Gastroesophageal sphincter (tissue), 4 donors: ENCODE measurements around the gene BPIFA1. TPM values are rescaled to one million over a fixed set of nuclear protein-coding genes. Genes with fewer than 3 reads are reported as not detected.

Experiments
- ATAC-seq: fragments of 150-250 bp; one replicate; pipeline ENCODE4 v1.9.1; 2016; ENCODE audit warnings: mild to moderate bottlenecking, moderate library complexity
- H3K27ac ChIP-seq, 4 donors: fragments of 200-600 bp; sonication (generic) in 3 of 4; 1 replicate in 3 of 4; 2 replicates in 1 of 4; pipeline ENCODE4 v1.5.1; 2016 to 2019
- H3K27me3 ChIP-seq: fragments of 200-600 bp; sonication (generic); one replicate; pipeline ENCODE4 v1.5.1; 2019
- H3K36me3 ChIP-seq, 2 donors: fragments of 200-600 bp; sonication (generic); one replicate each; pipeline ENCODE4 v1.5.1; 2019; ENCODE audit warnings: control low read depth in 1 of 2
- H3K4me1 ChIP-seq, 3 donors: fragments of 200-600 bp; sonication (generic); 1 replicate in 2 of 3; 2 replicates in 1 of 3; pipeline ENCODE4 v1.5.1; 2016 to 2019; ENCODE audit warnings: control low read depth in 2 of 3
- H3K4me3 ChIP-seq, 2 donors: fragments of 200-600 bp; sonication (generic); one replicate each; pipeline ENCODE4 v1.5.1; 2019; ENCODE audit warnings: mild to moderate bottlenecking in 1 of 2, moderate library complexity in 1 of 2
- H3K9me3 ChIP-seq, 3 donors: fragments of 200-600 bp; sonication (generic); one replicate each; pipeline ENCODE4 v1.5.1; 2017 to 2019; ENCODE audit warnings: control low read depth in 2 of 3
- CTCF ChIP-seq, 4 experiments: fragments of 200-600 bp in 2 of 4; fragments of 450-650 bp in 2 of 4; sonication (generic) in 1 of 4; IDR thresholded peaks; one replicate each; pipeline ENCODE4 v1.5.1; 2017 to 2019; ENCODE audit warnings: antibody characterized with exemption in 4 of 4, mild to moderate bottlenecking in 2 of 4, moderate library complexity in 2 of 4
- EP300 ChIP-seq: sonication (generic); formaldehyde crosslinking; IDR thresholded peaks from one replicate; pipeline ENCODE4 v1.6.1; 2017; ENCODE audit warnings: antibody characterized with exemption, mild to moderate bottlenecking
- POLR2A ChIP-seq, 2 donors: fragments of 450-650 bp; IDR thresholded peaks; one replicate each; pipeline ENCODE4 v1.6.1; 2017; ENCODE audit warnings: antibody characterized with exemption in 2 of 2, mild to moderate bottlenecking in 2 of 2, moderate library complexity in 1 of 2
- POLR2AphosphoS5 ChIP-seq: sonication (generic); formaldehyde crosslinking; IDR thresholded peaks from one replicate; pipeline ENCODE4 v1.6.1; 2017; ENCODE audit warnings: antibody characterized with exemption
- WGBS, 2 donors: methylation state at CpG; one replicate each; pipeline ENCODE4 v1.1.5; 2018; ENCODE audit warnings: low coverage in 1 of 2; 5-methylcytosine and 5-hydroxymethylcytosine counted together
- total RNA-seq, 4 donors: library from RNA; depleted of rRNA; stranded (reverse); fragments of >200 nt; gene quantifications; one replicate each; pipeline ENCODE4 v1.1.0, GENCODE V29; 2016

BPIFA1 gene
- total RNA-seq, 4 donors from 2014 or later: not detected

- Histone ChIP-seq H3K4me3 (no peak overlapping the region), H3K36me3 (no peaks in the 10 kb centered on the region), H3K27ac (no peak overlapping the region), H3K27me3 (peaks cover 13% of the 10 kb centered on the region), H3K4me1 (peaks cover 0 to 16% (median 3%) of the 10 kb centered on the region in 3 donors), H3K9me3 (no peaks in the 10 kb centered on the region)
- no peak for ATAC-seq
- no peak for TF ChIP-seq EP300
- TF ChIP-seq POLR2AphosphoS5: no peak
- TF ChIP-seq POLR2A (IDR thresholded peaks at IDR 0.05): no peak
- no peak for TF ChIP-seq CTCF (IDR thresholded peaks at IDR 0.05)
- WGBS, 2 donors: 71 to 74% methylated on average over 3 to 7 of the region's 8 CpGs
These were observed 42.8 kb upstream of the BPIFA1 start for GRCh38 chr20:33192912-33193501.

- Histone ChIP-seq H3K27me3 (peaks cover 48% of the 10 kb centered on the region), H3K36me3 (no peaks in the 10 kb centered on the region), H3K4me1 (no peaks in the 10 kb centered on the region), H3K9me3 (no peaks in the 10 kb centered on the region), H3K27ac (no peak overlapping the region), H3K4me3 (no peak overlapping the region)
- ATAC-seq: no peak
- 80% methylated on average over 1 of the region's 3 CpGs; no CpG with 5 or more reads in 1 of the 2 donors for WGBS, 2 donors
- TF ChIP-seq POLR2A (IDR thresholded peaks at IDR 0.05) (no peak), EP300 (no peak), CTCF (IDR thresholded peaks at IDR 0.05) (no peak), POLR2AphosphoS5 (no peak)
These were observed 36.8 kb upstream of the BPIFA1 start for GRCh38 chr20:33199026-33199425.

- H3K27me3 ChIP-seq: peaks cover 55% of the 10 kb centered on the region
- H3K4me3 ChIP-seq: no peak overlapping the region
- TF ChIP-seq CTCF (IDR thresholded peaks at IDR 0.05) (no peak), POLR2AphosphoS5 (no peak), POLR2A (IDR thresholded peaks at IDR 0.05) (no peak)
- ATAC-seq: no peak
- H3K27ac ChIP-seq: no peak overlapping the region
- H3K4me1 ChIP-seq: no peaks in the 10 kb centered on the region
- no peaks in the 10 kb centered on the region for H3K9me3 ChIP-seq
- WGBS, 2 donors: 53 to 61% methylated on average over 2 to 4 of the region's 4 CpGs
- no peaks in the 10 kb centered on the region for H3K36me3 ChIP-seq
These were observed 33.3 kb upstream of the BPIFA1 start for GRCh38 chr20:33202451-33202850.

GRCh38 chr20:33203444-33203843, 32.4 kb upstream of the BPIFA1 start:
- no peak for ATAC-seq
- WGBS, 2 donors: 71 to 77% methylated on average over 3 of the region's 3 CpGs
- no peaks in the 10 kb centered on the region for H3K9me3 ChIP-seq
- no peak overlapping the region for H3K27ac ChIP-seq
- H3K4me1 ChIP-seq: no peaks in the 10 kb centered on the region
- no peaks in the 10 kb centered on the region for H3K36me3 ChIP-seq
- peaks cover 58% of the 10 kb centered on the region for H3K27me3 ChIP-seq
- no peak overlapping the region for H3K4me3 ChIP-seq
- TF ChIP-seq CTCF (IDR thresholded peaks at IDR 0.05): no peak
- TF ChIP-seq POLR2AphosphoS5: no peak
- no peak for TF ChIP-seq POLR2A (IDR thresholded peaks at IDR 0.05)
- TF ChIP-seq EP300: no peak

- Histone ChIP-seq H3K27ac (no peak overlapping the region), H3K27me3 (peaks cover 70% of the 10 kb centered on the region), H3K36me3 (no peaks in the 10 kb centered on the region), H3K4me1 (no peaks in the 10 kb centered on the region), H3K9me3 (no peaks in the 10 kb centered on the region), H3K4me3 (no peak overlapping the region)
- no peak for ATAC-seq
- 2 to 7% methylated on average over 9 to 13 of the region's 13 CpGs for WGBS, 2 donors
- TF ChIP-seq POLR2AphosphoS5 (peak; percentile 18), CTCF (IDR thresholded peaks at IDR 0.05) (no peak)
These were observed 26.0 kb upstream of the BPIFA1 start for GRCh38 chr20:33209789-33210188.
